HL-60 (cell line): ENCODE results near the gene WDFY1.

ENCODE experiments used
- DNase-seq, 2 experiments: peaks; one replicate each; pipeline ENCODE4 v3.0.0-alpha.2; 2010 to 2020; ENCODE audit warnings: low read depth in 1 of 2, low spot score in 1 of 2
- H3K27ac ChIP-seq: fragments of 250-450 bp; sonication (Bioruptor Pico); replicated peaks from 2 replicates; pipeline ENCODE4 v1.5.1; 2020; ENCODE audit warnings: mild to moderate bottlenecking, moderate library complexity
- H3K27me3 ChIP-seq: fragments of 250-450 bp; sonication (Bioruptor Pico); 2 replicates; pipeline ENCODE4 v1.5.1; 2021; ENCODE audit warnings: mild to moderate bottlenecking, moderate library complexity; ENCODE audit not compliant: insufficient read depth, poor library complexity, severe bottlenecking
- H3K4me3 ChIP-seq: replicated peaks from 2 replicates; pipeline ENCODE4 v1.5.1; 2011; ENCODE audit warnings: mild to moderate bottlenecking, control low read depth, low read length; ENCODE audit not compliant: insufficient read depth
- GABPA ChIP-seq: IDR thresholded peaks from 2 replicates; pipeline ENCODE4 v1.6.1; 2012; ENCODE audit warnings: low read depth
- POLR2AphosphoS5 ChIP-seq: IDR thresholded peaks from 2 replicates; pipeline ENCODE4 v1.6.1; 2012; ENCODE audit warnings: low read depth
- REST ChIP-seq: IDR thresholded peaks from 2 replicates; pipeline ENCODE4 v1.6.1; 2012; ENCODE audit warnings: low read depth; ENCODE audit not compliant: insufficient replicate concordance
- SPI1 ChIP-seq: IDR thresholded peaks from 2 replicates; pipeline ENCODE4 v1.6.1; 2012; ENCODE audit warnings: low read depth, mild to moderate bottlenecking, borderline replicate concordance
- TF ChIP-seq, protein P1 (sequence below): IDR thresholded peaks from one replicate; pipeline ENCODE4 v1.5.1; 2011; ENCODE audit warnings: low read length, control low read depth, inconsistent platforms; ENCODE audit not compliant: insufficient read depth

Gene WDFY1

GRCh38 chr2:223972656-223973102, 27.5 kb upstream of the WDFY1 start:
- Histone ChIP-seq H3K4me3 (no peak overlapping the region), H3K27ac (no peak overlapping the region), H3K27me3 (no peaks in the 10 kb centered on the region)
- DNase-seq: no peak
- TF ChIP-seq SPI1: no peak
- TF ChIP-seq, protein P1, sequence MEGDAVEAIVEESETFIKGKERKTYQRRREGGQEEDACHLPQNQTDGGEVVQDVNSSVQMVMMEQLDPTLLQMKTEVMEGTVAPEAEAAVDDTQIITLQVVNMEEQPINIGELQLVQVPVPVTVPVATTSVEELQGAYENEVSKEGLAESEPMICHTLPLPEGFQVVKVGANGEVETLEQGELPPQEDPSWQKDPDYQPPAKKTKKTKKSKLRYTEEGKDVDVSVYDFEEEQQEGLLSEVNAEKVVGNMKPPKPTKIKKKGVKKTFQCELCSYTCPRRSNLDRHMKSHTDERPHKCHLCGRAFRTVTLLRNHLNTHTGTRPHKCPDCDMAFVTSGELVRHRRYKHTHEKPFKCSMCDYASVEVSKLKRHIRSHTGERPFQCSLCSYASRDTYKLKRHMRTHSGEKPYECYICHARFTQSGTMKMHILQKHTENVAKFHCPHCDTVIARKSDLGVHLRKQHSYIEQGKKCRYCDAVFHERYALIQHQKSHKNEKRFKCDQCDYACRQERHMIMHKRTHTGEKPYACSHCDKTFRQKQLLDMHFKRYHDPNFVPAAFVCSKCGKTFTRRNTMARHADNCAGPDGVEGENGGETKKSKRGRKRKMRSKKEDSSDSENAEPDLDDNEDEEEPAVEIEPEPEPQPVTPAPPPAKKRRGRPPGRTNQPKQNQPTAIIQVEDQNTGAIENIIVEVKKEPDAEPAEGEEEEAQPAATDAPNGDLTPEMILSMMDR: no peak
- TF ChIP-seq GABPA: no peak
- TF ChIP-seq REST: no peak
- TF ChIP-seq POLR2AphosphoS5: no peak

GRCh38 chr2:223971731-223972130, 26.6 kb upstream of the WDFY1 start:
- no peak overlapping the region for H3K27ac ChIP-seq
- TF ChIP-seq, protein P1: no peak
- TF ChIP-seq POLR2AphosphoS5 (no peak), REST (no peak), SPI1 (no peak), GABPA (no peak)
- no peak for DNase-seq
- H3K4me3 ChIP-seq: no peak overlapping the region
- no peaks in the 10 kb centered on the region for H3K27me3 ChIP-seq

DNA sequence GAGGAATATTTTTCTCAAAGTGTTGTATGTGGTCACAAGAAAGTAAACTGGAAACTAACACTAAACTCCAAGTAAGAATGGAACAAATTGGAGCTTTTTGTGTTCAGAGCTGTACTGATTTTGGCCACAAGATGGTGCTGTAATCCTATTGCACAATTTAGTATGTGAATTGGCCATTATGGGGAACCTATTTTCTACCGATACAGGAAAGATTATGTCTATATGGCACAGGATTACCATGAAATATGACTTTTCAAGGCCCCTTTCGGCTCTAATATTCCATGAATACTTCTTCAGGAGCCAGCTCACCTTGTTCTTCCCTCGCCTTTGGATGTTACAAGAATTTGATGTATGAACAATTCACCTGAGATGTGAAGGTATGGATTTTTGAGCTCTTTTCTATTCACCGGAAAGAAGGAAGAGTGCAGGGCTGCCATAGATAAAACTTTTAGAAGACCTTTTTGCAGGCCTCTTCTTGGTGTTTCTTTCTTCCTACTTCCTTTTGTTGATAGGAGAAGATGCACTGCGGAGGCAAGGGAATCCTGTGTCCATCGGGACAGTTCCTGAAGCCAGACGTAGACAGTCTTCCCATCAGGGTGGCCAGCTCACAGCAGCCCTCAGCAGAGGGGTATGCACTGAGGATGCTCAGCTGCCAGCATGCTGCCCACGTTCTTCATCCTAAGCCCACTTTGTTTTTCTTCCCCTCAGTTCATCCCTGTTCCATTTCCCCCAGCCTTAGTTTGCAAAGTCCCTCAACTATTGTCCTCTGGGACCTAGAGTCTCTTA, 25.4 kb upstream of the WDFY1 start:
- Histone ChIP-seq H3K27me3 (no peaks in the 10 kb centered on the region), H3K4me3 (no peak overlapping the region), H3K27ac (no peak overlapping the region)
- DNase-seq: peak in 1 of 2 experiments; percentile 56
- TF ChIP-seq, protein P1: peak; percentile 78
- no peak for TF ChIP-seq REST
